Transverse colon (tissue), 4 donors: ENCODE measurements around the gene SENP5. TPM values are rescaled to one million over a fixed set of nuclear protein-coding genes. Genes with fewer than 3 reads are reported as not detected.
"Not testable (repeated sequence)": the region's sequence is repeated elsewhere in the genome, so short reads cannot be mapped to it uniquely, and the experiment has no call there.

ENCODE experiments used
- DNase-seq: peaks from one replicate; pipeline ENCODE4 v3.0.0-alpha.2; 2019
- H3K27ac ChIP-seq, 4 donors: fragments of 200-600 bp; sonication (generic); 2 replicates each; pipeline ENCODE4 v1.5.1; 2016 to 2018; ENCODE audit warnings: inconsistent platforms in 4 of 4
- H3K27me3 ChIP-seq: fragments of 200-600 bp; sonication (generic); 2 replicates; pipeline ENCODE4 v1.5.1; 2017; ENCODE audit warnings: inconsistent platforms
- H3K36me3 ChIP-seq, 4 donors: fragments of 200-600 bp; sonication (generic); 2 replicates each; pipeline ENCODE4 v1.5.1; 2017 to 2019; ENCODE audit warnings: inconsistent platforms in 4 of 4
- H3K4me1 ChIP-seq, 4 donors: fragments of 200-600 bp; sonication (generic); 2 replicates each; pipeline ENCODE4 v1.5.1; 2017 to 2020; ENCODE audit warnings: inconsistent platforms in 4 of 4
- H3K4me3 ChIP-seq, 4 donors: fragments of 200-600 bp; sonication (generic); 1 replicate in 1 of 4; 2 replicates in 3 of 4; pipeline versions ENCODE4 v1.5.1 to v1.6.1; 2017 to 2019; ENCODE audit warnings: inconsistent platforms in 4 of 4
- H3K9me3 ChIP-seq, 2 donors: fragments of 200-600 bp; sonication (generic); 2 replicates each; pipeline ENCODE4 v1.5.1; 2017 to 2019; ENCODE audit warnings: inconsistent platforms in 2 of 2
- CTCF ChIP-seq, 5 experiments: fragments of 200-600 bp in 3 of 5; fragments of 450-650 bp in 2 of 5; sonication (generic) in 3 of 5; IDR thresholded peaks; 1 replicate in 2 of 5; 2 replicates in 3 of 5; pipeline ENCODE4 v1.5.1; 2016 to 2017; ENCODE audit warnings: antibody characterized with exemption in 5 of 5, inconsistent platforms in 3 of 5, mild to moderate bottlenecking in 2 of 5, moderate library complexity in 1 of 5
- EP300 ChIP-seq: sonication (generic); formaldehyde crosslinking; IDR thresholded peaks from one replicate; pipeline ENCODE4 v1.6.1; 2017; ENCODE audit warnings: antibody characterized with exemption, low read depth
- POLR2A ChIP-seq: fragments of 450-650 bp; IDR thresholded peaks from one replicate; pipeline ENCODE4 v1.6.1; 2016; ENCODE audit warnings: antibody characterized with exemption, mild to moderate bottlenecking, moderate library complexity
- POLR2AphosphoS5 ChIP-seq, 3 donors: sonication (generic); formaldehyde crosslinking; IDR thresholded peaks; one replicate each; pipeline ENCODE4 v1.6.1; 2016; ENCODE audit warnings: antibody characterized with exemption in 3 of 3
- WGBS, 2 donors: methylation state at CpG; one replicate each; pipeline ENCODE4 v1.1.5; 2018; ENCODE audit warnings: low coverage in 1 of 2; 5-methylcytosine and 5-hydroxymethylcytosine counted together
- in situ Hi-C, 4 donors: fragments of 200-750 bp; cut with MboI; loops; one replicate each; pipeline versions ENCODE4 v1.15.0 to v1.15.1; 2017; ENCODE audit warnings: low sequenced_read_pairs in 3 of 4, low pct_ligation_motif_present in 1 of 4, low pct_unique_long_range_greater_than_20kb in 1 of 4
- intact Hi-C: fragments of 100-400 bp; cut with DNase I; formaldehyde crosslinking; loops from one replicate; pipeline ENCODE4 v1.15.1; 2023; ENCODE audit warnings: low total_unique reads
- total RNA-seq, 4 donors: library from RNA; depleted of rRNA; stranded (reverse); fragments of >200 nt; gene quantifications; one replicate each; pipeline ENCODE4 v1.1.0, GENCODE V29; 2016

Gene SENP5
- total RNA-seq, 4 donors from 2014 or later, result 33.3 to 52.1 (median 48.0) TPM

GRCh38 chr3:196942915-196943277 lies 75.2 kb downstream of the SENP5 start:
- H3K9me3 ChIP-seq, result no peaks in the 10 kb centered on the region
- peak overlapping the region; percentile 93 to 99 (median 96) for H3K27ac ChIP-seq
- 0% methylated on average over 14 of the region's 25 CpGs; no CpG with 5 or more reads in 1 of the 2 donors for WGBS, 2 donors
- no peaks in the 10 kb centered on the region for H3K27me3 ChIP-seq
- peaks cover 6 to 45% (median 20%) of the 10 kb centered on the region in 4 donors for H3K4me1 ChIP-seq
- in situ Hi-C loops, result no loop called here
- DNase-seq, result peak; percentile 50
- intact Hi-C loops, result no loop called here
- H3K36me3 ChIP-seq, result peaks cover 0 to 11% (median 5%) of the 10 kb centered on the region in 4 donors
- H3K4me3 ChIP-seq, result peak overlapping the region; percentile 97 to 100 (median 98)
- TF ChIP-seq POLR2A (no peak), POLR2AphosphoS5 (IDR thresholded peaks at IDR 0.05) (no peak), CTCF (IDR thresholded peaks at IDR 0.05) (no peak), EP300 (no peak)

- not testable (repeated sequence) for DNase-seq
- H3K27ac ChIP-seq, result peak overlapping the region in 2 of 4 donors; percentile 94 to 98
These were observed 76.5 kb downstream of the SENP5 start for GRCh38 chr3:196944037-196944790.

GRCh38 chr3:196947136-196947859 lies 79.6 kb downstream of the SENP5 start:
- no peak for DNase-seq
- H3K9me3 ChIP-seq, result no peaks in the 10 kb centered on the region
- H3K27ac ChIP-seq, result no peak overlapping the region
- peaks cover 0 to 6% (median 2%) of the 10 kb centered on the region in 4 donors for H3K36me3 ChIP-seq
- H3K4me3 ChIP-seq, result no peak overlapping the region
- H3K4me1 ChIP-seq, result peaks cover 6 to 26% (median 10%) of the 10 kb centered on the region in 4 donors
- in situ Hi-C loops, result no loop called here
- intact Hi-C loops, result no loop called here
- H3K27me3 ChIP-seq, result no peaks in the 10 kb centered on the region
- WGBS, 2 donors, result 84% methylated on average over 10 of the region's 10 CpGs; no CpG with 5 or more reads in 1 of the 2 donors
- peak in 1 of 5 experiments; percentile 12 for TF ChIP-seq CTCF (IDR thresholded peaks at IDR 0.05)
- TF ChIP-seq POLR2AphosphoS5 (IDR thresholded peaks at IDR 0.05), result no peak
- TF ChIP-seq EP300, result no peak
- no peak for TF ChIP-seq POLR2A

More at GRCh38 chr3:196944037-196944790, 76.5 kb downstream of the SENP5 start:
- intact Hi-C loops, H3K9me3 ChIP-seq, in situ Hi-C loops, H3K27me3 ChIP-seq, H3K36me3 ChIP-seq: not testable (repeated sequence)
- 40 to 69% methylated on average over 2 to 14 of the region's 14 CpGs for WGBS, 2 donors
- Histone ChIP-seq H3K4me3 (peak overlapping the region in 2 of 4 donors; percentile 99 to 100), H3K4me1 (peaks cover 6 to 45% (median 20%) of the 10 kb centered on the region in 4 donors)

GRCh38 chr3:196947860-196948441 lies 80.2 kb downstream of the SENP5 start:
- H3K36me3 ChIP-seq, result peaks cover 0 to 6% (median 2%) of the 10 kb centered on the region in 4 donors
- H3K4me3 ChIP-seq, result no peak overlapping the region
- intact Hi-C loops (no loop called here), in situ Hi-C loops (no loop called here)
- no peak for TF ChIP-seq POLR2AphosphoS5 (IDR thresholded peaks at IDR 0.05)
- TF ChIP-seq POLR2A, result no peak
- TF ChIP-seq CTCF (IDR thresholded peaks at IDR 0.05), result no peak
- no peak for TF ChIP-seq EP300
- peaks cover 6 to 26% (median 8%) of the 10 kb centered on the region in 4 donors for H3K4me1 ChIP-seq
- no peak for DNase-seq
- no peak overlapping the region for H3K27ac ChIP-seq
- H3K27me3 ChIP-seq, result no peaks in the 10 kb centered on the region
- 94% methylated on average over 28 of the region's 28 CpGs; no CpG with 5 or more reads in 1 of the 2 donors for WGBS, 2 donors
- H3K9me3 ChIP-seq, result no peaks in the 10 kb centered on the region
